HG03139 (cell line): ENCODE results near the gene SAG.
A peak's percentile ranks its signal among the peaks of the same experiment; 100 is the strongest.

ENCODE experiments used
- ATAC-seq: cut with Tn5 transposase; IDR thresholded peaks from one replicate; pipeline ENCODE4 v1.9.1; 2021; ENCODE audit not compliant: unreplicated experiment

The SAG gene

GRCh38 chr2:233375490-233376314, 68.1 kb downstream of the SAG start:
- no peak for ATAC-seq

GRCh38 chr2:233379034-233379433, 71.4 kb downstream of the SAG start:
- ATAC-seq: no peak

- no peak for ATAC-seq
Measured at GRCh38 chr2:233379441-233379840, 71.8 kb downstream of the SAG start.

GRCh38 chr2:233380132-233380895, 72.7 kb downstream of the SAG start:
- peak; percentile 44 for ATAC-seq

- ATAC-seq: no peak
Measured at GRCh38 chr2:233380995-233381637, 73.5 kb downstream of the SAG start.

- ATAC-seq: no peak
Measured at GRCh38 chr2:233381638-233381995, 74.0 kb downstream of the SAG start.

GRCh38 chr2:233384015-233384414, 76.4 kb downstream of the SAG start:
- no peak for ATAC-seq

- ATAC-seq: peak; percentile 5
Measured at GRCh38 chr2:233384811-233385488, 77.3 kb downstream of the SAG start.

- ATAC-seq: peak; percentile 43
Measured at GRCh38 chr2:233385489-233386044, 78.0 kb downstream of the SAG start.

GRCh38 chr2:233386382-233387041, 78.9 kb downstream of the SAG start:
- no peak for ATAC-seq

GRCh38 chr2:233387225-233387624, 79.6 kb downstream of the SAG start:
- ATAC-seq: no peak

GRCh38 chr2:233387667-233388528, 80.3 kb downstream of the SAG start:
- ATAC-seq: no peak

GRCh38 chr2:233389601-233390125, 82.0 kb downstream of the SAG start:
- ATAC-seq: no peak

GRCh38 chr2:233395687-233396086, 88.1 kb downstream of the SAG start:
- ATAC-seq: no peak
